Coronary artery (tissue), 2 donors: ENCODE results near the gene PAQR5.

ENCODE experiments used
- DNase-seq: peaks from one replicate; pipeline ENCODE4 v3.0.0-alpha.2; 2017; ENCODE audit warnings: low spot score
- H3K27ac ChIP-seq, 2 donors: fragments of 200-600 bp; sonication (generic); one replicate each; pipeline ENCODE4 v1.5.1; 2016 to 2019
- H3K4me3 ChIP-seq: fragments of 200-600 bp; sonication (generic); 2 replicates; pipeline ENCODE4 v1.5.1; 2016; ENCODE audit warnings: mild to moderate bottlenecking, moderate library complexity
- TF ChIP-seq, protein P1 (sequence below): fragments of 200-600 bp; sonication (generic); IDR thresholded peaks from one replicate; pipeline ENCODE4 v1.5.1; 2019; ENCODE audit warnings: antibody characterized with exemption

Gene PAQR5

DNA sequence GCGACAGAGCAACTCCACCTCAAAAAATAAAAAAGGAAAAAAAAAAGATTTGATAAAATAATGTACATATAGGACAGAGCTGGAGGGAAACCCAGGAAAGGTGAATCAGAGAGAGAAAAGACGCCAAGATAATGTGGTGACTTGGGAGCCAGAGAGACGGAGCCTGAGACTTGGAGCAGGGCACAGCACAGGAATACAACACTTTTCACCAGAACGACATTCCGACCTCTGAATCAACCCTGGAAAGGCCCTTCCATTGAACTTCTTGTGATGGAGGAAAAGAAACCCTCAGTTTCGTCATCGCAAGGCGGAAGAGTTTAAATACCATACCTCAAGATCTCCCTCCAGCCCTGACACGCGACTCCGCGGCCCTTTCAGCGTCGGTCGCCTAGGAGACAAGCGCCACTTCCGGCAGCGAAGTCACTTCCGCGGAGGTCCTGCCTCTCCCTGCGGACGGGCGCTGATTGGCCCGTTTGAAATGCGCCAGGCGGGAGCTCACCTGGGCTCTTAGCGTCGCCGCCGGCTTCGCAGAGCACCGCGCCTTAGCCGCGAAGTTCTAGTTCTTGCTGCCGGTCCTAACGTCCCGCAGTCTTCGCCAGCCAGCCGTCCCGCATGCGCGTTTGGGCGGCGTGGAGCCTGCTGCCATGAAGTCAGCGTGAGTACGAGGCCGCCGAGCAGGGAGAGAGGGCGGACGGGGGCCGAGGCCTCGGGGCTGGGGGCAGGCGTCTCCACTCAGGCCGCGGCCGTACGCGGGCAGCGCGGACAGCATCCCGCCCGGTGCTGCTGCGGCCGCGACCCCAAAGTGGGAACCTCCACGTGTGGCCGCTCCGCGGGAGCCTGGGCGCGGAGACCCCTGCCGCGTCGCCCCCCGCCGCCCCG is 115.3 kb downstream of the PAQR5 start, which contains the start of gene KIF23:
KIF23 (plus strand) TSS at position 528 of the 879 bp plus-strand sequence; CDS start at position 645, 117 bp downstream.
- Histone ChIP-seq H3K4me3 (peak within 1 kb of the TSS; percentile 88), H3K27ac (peak within 1 kb of the TSS; percentile 92)
- TF ChIP-seq, protein P1, sequence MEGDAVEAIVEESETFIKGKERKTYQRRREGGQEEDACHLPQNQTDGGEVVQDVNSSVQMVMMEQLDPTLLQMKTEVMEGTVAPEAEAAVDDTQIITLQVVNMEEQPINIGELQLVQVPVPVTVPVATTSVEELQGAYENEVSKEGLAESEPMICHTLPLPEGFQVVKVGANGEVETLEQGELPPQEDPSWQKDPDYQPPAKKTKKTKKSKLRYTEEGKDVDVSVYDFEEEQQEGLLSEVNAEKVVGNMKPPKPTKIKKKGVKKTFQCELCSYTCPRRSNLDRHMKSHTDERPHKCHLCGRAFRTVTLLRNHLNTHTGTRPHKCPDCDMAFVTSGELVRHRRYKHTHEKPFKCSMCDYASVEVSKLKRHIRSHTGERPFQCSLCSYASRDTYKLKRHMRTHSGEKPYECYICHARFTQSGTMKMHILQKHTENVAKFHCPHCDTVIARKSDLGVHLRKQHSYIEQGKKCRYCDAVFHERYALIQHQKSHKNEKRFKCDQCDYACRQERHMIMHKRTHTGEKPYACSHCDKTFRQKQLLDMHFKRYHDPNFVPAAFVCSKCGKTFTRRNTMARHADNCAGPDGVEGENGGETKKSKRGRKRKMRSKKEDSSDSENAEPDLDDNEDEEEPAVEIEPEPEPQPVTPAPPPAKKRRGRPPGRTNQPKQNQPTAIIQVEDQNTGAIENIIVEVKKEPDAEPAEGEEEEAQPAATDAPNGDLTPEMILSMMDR: no peak
- DNase-seq: peak; percentile 91

DNA sequence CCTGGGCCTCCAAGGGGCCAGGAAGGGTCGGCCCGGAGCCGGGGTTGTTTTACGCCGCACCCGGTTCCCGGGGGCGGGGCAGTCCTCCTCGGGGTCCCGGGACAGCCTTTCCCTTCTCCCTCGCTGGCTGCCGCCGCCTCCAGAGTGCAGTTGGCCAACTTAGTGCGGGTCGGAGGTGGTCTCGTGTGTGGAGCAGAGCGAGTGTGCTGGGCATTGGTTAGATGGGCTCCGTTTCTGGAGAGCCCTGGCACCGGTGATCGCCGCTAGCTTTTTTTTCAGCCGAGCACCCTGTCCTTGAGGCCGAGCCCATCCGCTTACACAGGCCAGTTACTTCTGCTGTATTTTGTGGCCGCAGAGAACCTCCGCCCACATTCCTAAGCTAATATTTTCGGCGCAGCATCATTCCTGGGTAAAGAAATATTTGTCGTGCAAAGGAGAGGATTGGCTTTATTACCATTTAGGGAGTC is 116.0 kb downstream of the PAQR5 start:
- no peak for DNase-seq
- TF ChIP-seq, protein P1: no peak
- Histone ChIP-seq H3K4me3 (peak overlapping the region; percentile 88), H3K27ac (peak overlapping the region; percentile 92)

DNA sequence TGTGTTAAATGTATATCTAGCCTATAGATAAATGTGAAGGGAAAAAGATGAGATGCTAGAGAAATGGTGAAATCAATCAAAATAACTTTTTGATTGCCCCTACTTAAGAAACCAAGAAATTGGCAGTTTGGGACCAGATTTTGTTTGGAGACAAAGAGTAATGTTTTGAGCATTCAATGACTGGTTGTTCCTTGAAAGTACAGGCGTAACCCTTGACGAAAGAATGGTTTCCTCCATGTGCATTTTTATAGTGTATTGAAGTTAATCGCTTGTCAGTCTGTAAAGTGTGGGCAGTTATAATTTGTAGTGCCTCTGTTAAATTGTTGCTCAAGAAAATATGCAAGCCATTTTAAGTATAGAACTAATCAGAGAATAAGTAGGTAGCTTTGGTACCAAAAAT is 116.7 kb downstream of the PAQR5 start:
- no peak for DNase-seq
- TF ChIP-seq, protein P1: no peak
- H3K27ac ChIP-seq: peak overlapping the region in 1 of 2 donors; percentile 92
- peak overlapping the region; percentile 88 for H3K4me3 ChIP-seq

DNA sequence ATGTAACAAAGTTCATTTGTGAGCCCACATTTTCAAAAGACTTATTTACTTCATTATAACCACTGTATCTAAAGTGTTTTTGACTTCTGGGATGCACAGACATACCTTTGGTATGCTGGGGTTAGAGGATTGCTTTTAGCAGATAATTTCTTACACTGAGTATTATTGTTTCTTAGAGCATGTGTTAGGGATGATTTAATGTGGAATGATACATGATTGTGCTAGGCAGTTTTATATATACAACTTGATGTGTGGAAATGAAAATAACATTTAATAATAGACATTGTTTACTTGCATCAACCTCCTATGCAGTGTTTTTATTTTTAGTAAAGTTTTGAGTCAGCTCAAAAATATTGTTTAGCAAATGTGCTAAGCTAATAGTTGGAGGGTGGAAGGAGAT is 118.9 kb downstream of the PAQR5 start:
- DNase-seq: no peak
- TF ChIP-seq, protein P1: no peak
- H3K4me3 ChIP-seq: no peak overlapping the region
- peak overlapping the region in 1 of 2 donors; percentile 45 for H3K27ac ChIP-seq

DNA sequence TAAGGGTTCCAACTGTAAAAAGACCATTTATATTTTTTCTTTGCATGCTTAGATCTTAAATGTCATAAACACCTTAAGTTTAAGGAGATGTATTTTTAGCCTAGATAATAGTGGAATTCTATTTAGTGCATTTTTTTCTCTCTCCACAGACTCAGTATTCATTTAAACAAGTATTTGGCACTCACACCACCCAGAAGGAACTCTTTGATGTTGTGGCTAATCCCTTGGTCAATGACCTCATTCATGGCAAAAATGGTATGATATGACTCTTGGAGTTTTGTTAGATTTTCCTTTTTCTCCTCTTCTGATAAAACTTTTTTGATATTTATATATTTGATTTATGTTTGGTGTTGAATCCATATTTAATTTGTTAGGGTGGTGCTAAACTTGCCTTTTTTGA is 122.8 kb downstream of the PAQR5 start:
- no peak for DNase-seq
- H3K4me3 ChIP-seq: no peak overlapping the region
- no peak overlapping the region for H3K27ac ChIP-seq
- TF ChIP-seq, protein P1: no peak

DNA sequence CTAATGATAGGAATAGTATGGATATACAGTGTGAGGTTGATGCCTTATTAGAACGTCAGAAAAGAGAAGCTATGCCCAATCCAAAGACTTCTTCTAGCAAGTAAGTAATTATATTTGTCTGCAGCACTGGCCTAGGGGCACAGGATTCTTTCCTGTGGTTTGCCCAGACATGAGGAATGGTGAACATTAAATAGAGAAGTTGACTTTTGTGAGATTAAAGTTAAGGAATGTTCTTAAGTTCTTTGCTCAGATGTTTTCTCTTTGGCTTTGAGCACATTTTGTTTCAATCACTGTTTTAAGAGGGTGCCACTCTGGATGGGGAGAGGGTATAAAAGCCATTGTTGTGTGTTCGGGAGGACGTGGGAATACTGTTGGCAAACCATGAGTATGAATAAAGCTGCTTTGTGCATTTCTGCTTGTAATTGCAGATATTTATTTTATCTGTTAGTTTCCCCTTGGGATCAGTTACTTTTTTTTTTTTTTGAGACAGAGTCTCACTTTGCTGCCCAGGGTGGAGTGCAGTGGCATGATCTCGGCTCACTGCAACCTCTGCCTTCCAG is 123.7 kb downstream of the PAQR5 start:
- TF ChIP-seq, protein P1: no peak
- no peak for DNase-seq

More for the DNA sequence above, 123.7 kb downstream of the PAQR5 start:
- Histone ChIP-seq H3K27ac (peak overlapping the region in 1 of 2 donors; percentile 12), H3K4me3 (no peak overlapping the region)
